HUES48 (cell line): Measurements from ENCODE around the gene TCEAL5.
"Not testable (repeated sequence)": the region's sequence is repeated elsewhere in the genome, so short reads cannot be mapped to it uniquely, and the experiment has no call there.

Source experiments
- H3K27ac ChIP-seq: one replicate; pipeline ENCODE4 v1.7.0; 2013; ENCODE audit warnings: low read depth, low read length, inconsistent platforms
- H3K27me3 ChIP-seq: 2 replicates; pipeline ENCODE4 v1.6.1; 2013; ENCODE audit warnings: mild to moderate bottlenecking, low read length; ENCODE audit not compliant: control insufficient read depth, insufficient read depth
- H3K36me3 ChIP-seq: 2 replicates; pipeline ENCODE4 v1.6.1; 2013; ENCODE audit warnings: low read length; ENCODE audit not compliant: control insufficient read depth, insufficient read depth
- H3K4me1 ChIP-seq: 2 replicates; pipeline ENCODE4 v1.6.1; 2013; ENCODE audit warnings: mild to moderate bottlenecking, low read length; ENCODE audit not compliant: control insufficient read depth, insufficient read depth
- H3K4me3 ChIP-seq: 2 replicates; pipeline ENCODE4 v1.5.1; 2013; ENCODE audit warnings: mild to moderate bottlenecking, low read depth, low read length
- H3K9ac ChIP-seq: 2 replicates; pipeline ENCODE4 v1.6.1; 2013; ENCODE audit warnings: mild to moderate bottlenecking, low read depth, low read length, moderate library complexity
- H3K9me3 ChIP-seq: 2 replicates; pipeline ENCODE4 v1.6.1; 2013; ENCODE audit warnings: low read length; ENCODE audit not compliant: control insufficient read depth, insufficient read depth

The TCEAL5 gene

GRCh38 chrX:103234869-103235268 is 41.7 kb downstream of the TCEAL5 start:
- Histone ChIP-seq H3K9ac (no peak overlapping the region), H3K4me1 (no peaks in the 10 kb centered on the region), H3K27ac (no peak overlapping the region), H3K36me3 (no peaks in the 10 kb centered on the region), H3K27me3 (peaks cover 4% of the 10 kb centered on the region), H3K9me3 (no peaks in the 10 kb centered on the region), H3K4me3 (no peak overlapping the region)

- Histone ChIP-seq H3K4me3 (no peak overlapping the region), H3K9ac (no peak overlapping the region), H3K27ac (no peak overlapping the region), H3K36me3 (no peaks in the 10 kb centered on the region), H3K4me1 (no peaks in the 10 kb centered on the region), H3K9me3 (no peaks in the 10 kb centered on the region), H3K27me3 (peaks cover 4% of the 10 kb centered on the region)
Observed at GRCh38 chrX:103233263-103233662, 43.3 kb downstream of the TCEAL5 start.

GRCh38 chrX:103225918-103226317 is 50.6 kb downstream of the TCEAL5 start:
- not testable (repeated sequence) for H3K9ac ChIP-seq, H3K27ac ChIP-seq, H3K4me1 ChIP-seq, H3K27me3 ChIP-seq, H3K4me3 ChIP-seq, H3K9me3 ChIP-seq, H3K36me3 ChIP-seq
